Inferior parietal cortex (tissue), 1 donor: Measurements from ENCODE around the gene CAMTA1.
A peak's percentile ranks its signal among the peaks of the same experiment; 100 is the strongest.

ENCODE experiments used
- DNase-seq: peaks from one replicate; pipeline ENCODE4 v3.0.0-alpha.2; 2016; ENCODE audit errors: extremely low spot score

CAMTA1 gene

DNA sequence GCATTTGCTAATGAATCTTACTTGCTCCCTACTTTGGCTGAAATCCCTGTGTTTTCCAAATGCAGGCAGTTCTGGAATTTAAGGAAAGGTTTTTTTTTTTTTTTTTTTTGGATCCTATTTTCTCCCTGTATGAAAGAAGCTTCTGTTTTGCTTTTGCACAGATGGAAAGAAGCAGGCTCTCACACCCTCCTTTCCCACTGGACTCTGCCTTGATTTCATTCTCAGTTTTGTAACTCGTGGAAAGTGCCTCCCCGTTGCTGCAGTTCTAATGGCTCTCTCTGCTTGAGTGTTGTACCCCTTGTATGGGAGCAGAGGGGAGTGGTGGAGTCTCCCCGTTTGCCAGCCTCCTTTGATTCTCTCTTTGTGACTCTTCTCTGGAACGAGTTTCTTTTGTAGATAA, 291.9 kb downstream of the CAMTA1 start:
- peak; percentile 35 for DNase-seq

- DNase-seq = peak; percentile 32
Measured at GRCh38 chr1:7077970-7078369, 292.7 kb downstream of the CAMTA1 start.

- DNase-seq = no peak
Measured at GRCh38 chr1:7079637-7080036, 294.4 kb downstream of the CAMTA1 start.

DNA sequence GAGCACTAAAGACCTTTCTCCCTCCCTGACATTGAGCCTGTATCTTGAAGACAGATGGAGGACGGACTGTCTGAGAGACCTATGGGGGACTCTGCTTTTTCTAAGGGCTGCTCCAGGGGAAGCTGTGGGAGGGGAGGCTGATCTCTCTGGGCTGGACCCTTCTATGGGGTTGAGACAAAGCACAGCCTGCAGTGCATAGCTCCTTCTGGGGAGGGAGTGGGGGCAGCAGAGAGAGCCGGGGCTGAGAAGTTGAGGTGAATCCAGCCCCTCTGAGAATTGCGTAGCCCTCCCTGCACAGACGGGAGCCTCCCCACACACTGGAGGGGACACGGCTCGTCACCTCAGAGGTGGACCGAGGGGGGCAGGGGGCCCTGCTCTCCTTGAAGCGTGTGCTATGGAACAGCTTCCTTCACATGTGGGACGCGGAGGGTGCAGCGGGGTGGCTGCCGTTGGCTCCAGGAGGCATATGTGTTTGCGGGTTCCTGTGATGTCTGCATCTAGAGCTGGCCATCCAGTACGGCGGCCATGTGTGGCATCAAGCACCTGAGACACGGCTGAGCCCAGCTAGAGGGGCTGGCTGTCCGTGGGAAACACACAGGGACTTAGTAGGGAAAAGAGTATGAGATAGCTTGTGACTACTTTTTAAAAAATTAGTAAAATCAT, 299.1 kb downstream of the CAMTA1 start:
- DNase-seq = no peak

DNA sequence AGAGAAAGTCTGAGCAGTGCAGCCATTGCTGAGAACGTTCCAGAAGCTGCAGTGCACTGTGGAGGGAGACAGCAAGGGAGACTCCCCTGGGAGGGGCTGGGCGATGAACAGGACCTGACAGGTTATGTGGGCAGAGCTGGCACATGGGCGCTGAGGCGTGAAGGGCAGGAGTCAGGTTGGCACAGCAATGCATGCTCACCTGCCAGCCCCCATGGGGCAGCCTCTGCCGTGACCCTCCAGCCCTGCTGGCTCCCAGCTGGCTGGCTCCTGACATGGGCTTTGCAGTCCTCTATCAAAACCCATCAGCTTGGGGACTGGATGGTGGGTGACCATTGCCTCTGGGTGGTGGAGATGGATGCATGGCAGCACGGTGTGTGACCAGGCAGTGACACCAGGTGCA, 300.3 kb downstream of the CAMTA1 start:
- no peak for DNase-seq

GRCh38 chr1:7086106-7086505, 300.9 kb downstream of the CAMTA1 start:
- DNase-seq = no peak

DNA sequence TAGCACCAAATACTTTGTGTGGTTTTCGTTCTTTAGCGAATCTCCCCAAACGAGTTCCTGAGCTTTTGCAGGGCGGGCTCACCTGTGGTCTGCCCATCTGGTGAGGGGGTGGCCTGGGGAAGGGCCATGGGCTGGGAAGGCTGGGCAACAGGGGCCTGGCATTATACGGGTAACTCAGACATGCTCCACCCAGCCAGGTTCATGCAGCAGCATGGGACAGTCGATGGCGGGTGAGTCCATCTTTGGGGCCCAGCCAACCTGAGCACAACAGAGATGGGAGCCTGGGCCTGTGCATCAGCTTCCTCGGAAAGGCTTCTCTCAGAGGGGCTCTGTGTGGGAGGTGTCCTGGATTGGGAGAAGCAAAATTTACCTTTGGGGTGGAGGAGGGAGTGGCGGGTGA, 302.6 kb downstream of the CAMTA1 start:
- no peak for DNase-seq

GRCh38 chr1:7089497-7089896, 304.2 kb downstream of the CAMTA1 start:
- no peak for DNase-seq

DNA sequence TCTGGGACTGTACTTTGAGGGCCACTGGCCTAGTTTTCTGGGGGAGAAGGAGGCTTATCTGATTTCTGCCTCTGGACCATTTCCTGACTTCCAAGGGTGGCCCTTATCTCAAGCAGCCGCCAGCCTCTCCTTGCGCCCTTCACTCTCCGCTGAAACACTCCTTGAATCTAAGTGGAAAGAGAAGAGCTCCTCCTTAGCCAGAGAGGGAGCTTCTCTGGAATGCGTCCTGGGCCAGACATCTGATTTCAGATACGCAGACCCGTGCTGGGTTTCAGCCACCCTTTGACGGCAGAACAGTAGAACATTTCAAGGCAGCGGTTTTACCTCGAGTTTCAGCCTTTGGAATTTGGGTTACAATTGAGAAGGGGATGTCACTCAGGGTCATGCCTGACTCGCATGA, 308.0 kb downstream of the CAMTA1 start:
- DNase-seq = no peak

- DNase-seq = no peak
Measured at GRCh38 chr1:7094086-7094485, 308.8 kb downstream of the CAMTA1 start.

- no peak for DNase-seq
Measured at GRCh38 chr1:7094509-7094908, 309.3 kb downstream of the CAMTA1 start.

DNA sequence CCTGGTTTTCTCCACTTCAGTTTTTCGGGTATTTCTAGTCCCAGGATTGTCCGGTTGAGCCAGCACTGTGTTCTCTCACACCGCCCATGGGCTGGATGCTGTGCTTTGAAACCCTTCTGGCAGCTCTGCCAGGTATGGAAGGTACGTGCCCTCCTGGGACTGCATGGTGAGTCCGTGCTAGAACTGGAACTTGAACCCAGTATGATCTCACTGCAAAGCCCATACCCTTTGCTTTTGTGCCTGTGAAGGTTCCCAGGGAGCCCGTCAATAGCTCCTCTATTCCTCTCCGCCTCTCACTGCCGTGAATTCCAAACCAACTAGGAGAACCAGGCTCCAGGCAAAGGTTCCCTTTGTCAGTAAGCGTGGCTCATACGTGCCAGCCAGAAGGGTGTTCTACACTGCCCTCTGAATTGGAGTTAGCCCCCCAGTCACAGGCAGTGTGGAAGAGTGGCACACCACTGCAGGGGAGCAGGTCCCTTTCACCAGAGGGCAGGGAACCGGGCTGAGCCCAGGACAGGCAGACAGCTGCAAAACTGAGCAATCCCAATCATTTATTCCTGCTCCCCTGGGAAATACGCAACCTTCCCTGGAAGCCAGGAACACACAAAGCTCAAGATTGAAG, 310.2 kb downstream of the CAMTA1 start:
- DNase-seq = no peak

DNA sequence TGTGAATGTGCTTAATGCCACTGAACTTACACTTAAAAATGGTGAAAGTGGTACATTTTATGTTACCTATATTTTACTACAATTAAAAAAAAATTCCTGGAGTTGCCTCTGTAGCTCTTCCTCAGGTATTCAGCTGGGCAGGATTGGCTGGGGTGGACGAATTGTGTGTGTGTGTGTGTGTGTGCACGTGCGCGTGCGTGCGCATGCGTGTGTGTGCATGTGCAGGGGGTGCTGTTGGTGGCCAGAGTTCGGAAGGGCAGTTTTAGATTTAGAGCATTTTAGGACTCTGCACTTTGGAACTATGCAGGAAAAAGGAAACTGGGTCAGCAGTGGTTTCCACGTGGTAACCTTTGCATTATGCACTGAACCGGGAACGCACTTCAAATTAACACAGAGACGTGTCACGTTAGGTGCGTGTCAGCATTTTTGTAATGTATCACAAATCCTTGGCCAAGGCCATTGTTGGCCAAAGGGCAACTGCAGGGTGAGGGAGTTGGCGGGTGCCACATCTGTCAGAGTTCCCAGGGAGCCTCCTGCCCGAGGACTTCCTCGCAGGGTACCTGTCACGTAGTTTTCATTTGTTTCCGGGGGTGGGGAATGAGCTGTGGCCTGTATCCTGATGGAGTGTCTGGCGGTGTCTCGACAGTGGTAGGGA, 312.8 kb downstream of the CAMTA1 start:
- DNase-seq = no peak

DNA sequence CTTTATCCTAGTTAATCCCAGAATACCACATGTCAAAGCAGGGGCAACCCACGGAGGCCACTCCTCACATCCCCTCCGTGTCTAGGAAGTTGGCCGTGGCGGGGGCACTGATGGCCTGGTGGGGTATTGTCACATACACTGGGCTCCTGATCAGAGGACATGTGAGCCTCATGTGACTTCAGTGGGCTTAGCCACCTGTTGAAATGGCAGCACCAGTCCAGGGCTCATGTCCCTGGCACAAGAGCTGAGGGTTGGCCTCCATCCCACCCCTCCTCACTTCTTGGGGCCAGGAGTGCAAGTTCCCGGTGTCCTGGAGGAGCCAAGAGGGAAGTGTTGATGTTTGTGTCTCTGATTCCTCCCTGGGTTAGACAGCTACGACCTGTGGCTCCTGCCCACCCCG, 313.4 kb downstream of the CAMTA1 start:
- no peak for DNase-seq

DNA sequence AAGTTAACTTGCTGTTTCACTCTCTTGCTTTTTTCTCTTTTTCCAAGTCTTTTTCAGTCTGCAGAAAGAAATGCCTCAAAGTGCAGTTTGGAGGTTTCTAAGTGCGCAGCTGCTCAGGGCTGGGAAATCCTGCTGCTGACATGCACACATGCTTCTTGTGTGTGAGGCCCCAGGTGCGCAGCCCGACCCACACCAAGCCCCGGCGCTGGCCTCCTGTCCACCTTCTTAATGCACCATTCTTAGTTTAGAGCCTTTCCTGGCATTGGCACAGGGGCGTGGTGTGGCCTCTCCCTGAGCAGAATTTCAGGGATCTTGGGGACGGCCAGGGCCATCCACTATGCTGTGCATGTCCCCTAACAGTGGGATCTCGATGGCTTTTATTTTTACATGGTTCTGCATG, 315.2 kb downstream of the CAMTA1 start:
- no peak for DNase-seq

- DNase-seq = no peak
Measured at GRCh38 chr1:7101187-7101586, 315.9 kb downstream of the CAMTA1 start.

- no peak for DNase-seq
Measured at GRCh38 chr1:7103361-7103782, 318.1 kb downstream of the CAMTA1 start.

GRCh38 chr1:7103874-7104273, 318.6 kb downstream of the CAMTA1 start:
- DNase-seq = no peak

DNA sequence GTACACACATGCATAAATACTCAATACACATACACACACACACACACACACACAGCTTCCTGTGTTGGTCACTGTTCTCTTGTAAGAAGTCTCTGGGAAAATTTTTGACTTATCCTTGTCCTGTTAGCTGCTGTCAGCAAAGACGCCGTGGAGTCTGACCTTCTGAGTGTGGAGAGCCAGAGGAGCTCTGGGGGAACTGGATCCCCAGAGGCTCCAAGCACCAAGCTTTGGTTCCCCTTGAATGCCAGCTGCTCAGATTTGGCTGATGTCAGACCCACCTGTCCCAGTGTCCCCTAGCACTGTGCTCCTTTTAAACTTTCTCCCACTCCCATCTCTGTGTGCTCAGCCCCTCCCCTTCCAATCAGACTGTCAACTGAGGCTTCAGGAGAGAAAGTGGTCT, 319.1 kb downstream of the CAMTA1 start:
- DNase-seq = no peak

DNA sequence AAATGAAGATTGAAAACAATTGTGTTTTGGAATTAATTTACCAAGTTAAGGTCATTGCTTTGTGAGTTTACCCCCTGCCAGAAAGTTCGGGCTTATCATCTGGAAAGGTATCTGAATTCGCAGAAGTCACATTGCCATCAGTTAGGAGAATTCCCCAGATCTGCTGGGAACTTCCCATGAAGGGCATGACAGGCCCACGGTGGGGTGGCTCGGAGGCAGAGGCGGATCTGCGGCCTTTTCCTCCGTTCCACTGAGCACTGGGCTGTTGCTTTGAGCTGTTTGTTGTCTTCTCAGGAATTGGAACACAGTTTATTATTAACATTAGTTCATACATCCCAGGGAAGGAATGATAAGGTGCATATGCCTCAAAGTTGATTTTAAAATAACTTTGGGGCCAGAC, 320.0 kb downstream of the CAMTA1 start:
- no peak for DNase-seq

- no peak for DNase-seq
Measured at GRCh38 chr1:7106442-7107108, 321.3 kb downstream of the CAMTA1 start.

GRCh38 chr1:7107109-7107830, 322.0 kb downstream of the CAMTA1 start:
- no peak for DNase-seq
